Measurements from ENCODE around the gene PRPF19.

PRPF19 gene

DNA sequence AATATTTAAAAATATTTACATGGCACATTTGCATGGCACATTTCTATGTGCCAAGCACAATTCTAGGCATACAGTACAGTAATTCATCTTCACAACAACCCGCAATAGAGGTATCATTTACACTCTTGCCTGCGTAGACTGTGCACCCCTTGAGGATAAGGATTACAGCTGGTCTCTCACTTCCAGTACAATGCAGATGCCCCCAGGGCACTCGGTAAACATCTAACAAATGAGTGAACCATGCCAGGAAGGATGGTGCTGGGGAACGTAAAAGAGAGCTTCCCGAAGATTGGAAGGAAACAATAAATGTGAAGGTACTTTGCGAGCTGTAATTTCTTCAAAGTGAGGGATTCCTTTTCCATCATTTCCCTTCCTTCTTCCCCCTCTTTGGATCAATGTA, 1.3 kb downstream of the PRPF19 start:
- no peak for DNase-seq (ENCODE audit: low read depth)

DNA sequence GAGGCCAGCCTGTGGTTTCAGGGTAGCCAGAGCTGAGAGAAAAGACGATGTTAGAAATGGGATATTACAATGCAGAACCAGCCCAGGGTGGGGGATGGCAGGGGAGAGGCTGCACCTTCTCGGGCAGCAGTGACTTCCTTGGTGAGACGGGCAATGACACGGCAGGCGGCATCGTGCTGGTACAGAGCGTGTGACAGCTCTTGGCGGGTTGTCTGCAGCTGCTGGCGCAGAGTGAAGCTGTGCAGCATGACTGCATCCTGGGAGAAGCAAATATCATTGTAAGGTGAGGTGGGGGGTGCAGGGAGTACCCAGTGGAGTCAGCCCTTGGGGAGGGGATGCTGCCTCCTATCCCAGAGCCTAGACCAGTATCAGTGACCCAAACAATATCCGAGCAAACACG, 3.8 kb downstream of the PRPF19 start:
- DNase-seq (ENCODE audit: low read depth) = no peak

DNA sequence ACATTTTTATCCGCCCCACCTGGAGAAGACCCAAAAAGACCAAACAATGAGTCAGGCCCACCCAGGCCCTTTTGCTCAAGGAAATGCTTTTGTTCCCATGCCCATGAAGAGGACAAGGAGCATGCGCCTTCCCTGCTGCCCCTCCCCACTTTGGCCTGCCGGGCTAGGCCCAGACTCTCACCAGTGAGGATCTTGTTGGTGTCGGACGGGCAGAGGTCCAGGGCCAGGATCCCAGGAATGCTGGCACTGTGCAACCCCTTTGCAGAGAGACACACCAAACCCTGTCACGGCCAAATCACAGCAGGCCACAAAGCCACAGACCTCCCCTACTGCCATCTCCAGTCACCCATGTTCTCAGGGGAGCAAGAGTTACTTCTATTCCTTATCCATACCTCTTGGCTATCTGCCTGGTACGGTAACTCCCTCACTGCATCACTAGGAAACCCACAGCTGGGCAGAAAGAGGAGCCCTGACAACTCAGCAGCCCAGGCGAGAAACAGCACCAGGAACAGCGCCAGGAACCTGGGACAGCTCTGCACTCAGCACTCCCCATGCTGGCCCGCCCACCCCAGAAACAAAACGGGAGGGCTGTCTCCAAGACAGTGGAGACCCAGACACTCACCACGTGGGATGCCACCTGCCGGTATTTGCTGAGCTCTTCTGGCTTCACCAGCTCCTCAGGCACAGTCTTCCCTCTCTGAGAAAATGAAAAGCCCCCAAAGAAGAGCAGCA, 5.5 kb downstream of the PRPF19 start:
- no peak for DNase-seq (ENCODE audit: low read depth)

DNA sequence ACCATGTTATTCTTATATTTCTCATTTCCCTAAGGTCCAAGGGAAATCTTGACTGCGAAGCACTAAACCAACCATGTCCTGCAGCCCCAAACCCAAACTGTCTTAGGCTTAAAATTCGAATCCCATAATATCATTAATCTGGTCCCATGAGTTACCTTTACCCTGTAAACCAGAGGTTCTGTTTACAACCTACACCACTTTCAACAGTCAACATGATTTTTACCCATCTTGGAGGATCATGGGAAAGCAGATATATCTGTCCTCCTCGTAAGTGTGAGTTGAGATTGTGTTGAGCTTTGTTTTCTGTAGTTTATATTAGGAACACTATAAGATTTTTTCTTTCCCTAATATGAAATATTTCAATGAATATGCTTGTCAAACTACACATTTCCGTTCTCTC, 6.4 kb downstream of the PRPF19 start:
- no peak for DNase-seq (ENCODE audit: low read depth)

DNA sequence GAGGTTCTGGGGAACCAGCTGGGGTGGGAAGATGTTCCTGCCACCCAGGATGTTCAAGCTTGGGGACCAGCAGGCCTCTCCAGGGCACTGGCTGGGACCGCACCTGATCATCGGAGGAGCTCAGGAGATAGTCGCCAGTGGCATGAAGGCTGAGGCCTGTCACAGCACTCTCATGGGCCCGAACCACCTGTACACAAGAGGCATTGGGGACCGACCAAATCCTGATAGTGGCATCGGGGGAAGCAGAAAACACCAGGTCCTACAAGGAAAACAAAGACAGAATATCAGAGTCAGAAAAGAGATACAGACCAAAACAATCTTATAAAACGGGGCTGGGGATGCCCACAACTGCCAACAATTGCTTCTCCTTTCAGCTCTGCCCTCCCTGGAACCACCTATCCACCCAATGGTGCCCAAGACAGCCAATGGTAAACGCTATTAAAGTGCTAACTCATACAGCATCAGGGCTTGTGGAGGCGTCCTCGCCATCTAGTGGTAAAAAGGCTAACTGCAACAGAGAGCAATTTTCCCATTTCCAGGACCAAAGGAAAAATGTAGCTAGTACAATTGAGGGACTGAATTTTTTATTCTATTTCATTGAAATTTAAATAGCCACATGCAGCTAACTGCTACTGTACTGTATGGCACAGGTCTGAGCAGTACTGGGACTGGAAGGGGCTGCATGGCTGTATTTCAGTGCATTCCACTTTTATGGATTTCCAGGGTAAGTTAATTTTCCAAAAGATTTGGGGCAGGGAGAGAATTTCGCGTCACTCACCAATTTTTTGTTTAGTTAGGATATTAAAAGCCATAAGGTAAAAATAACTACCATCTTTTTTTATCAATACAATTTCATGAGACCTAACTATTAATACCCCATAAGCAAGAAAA, 7.1 kb downstream of the PRPF19 start:
- no peak for DNase-seq (ENCODE audit: low read depth)

DNA sequence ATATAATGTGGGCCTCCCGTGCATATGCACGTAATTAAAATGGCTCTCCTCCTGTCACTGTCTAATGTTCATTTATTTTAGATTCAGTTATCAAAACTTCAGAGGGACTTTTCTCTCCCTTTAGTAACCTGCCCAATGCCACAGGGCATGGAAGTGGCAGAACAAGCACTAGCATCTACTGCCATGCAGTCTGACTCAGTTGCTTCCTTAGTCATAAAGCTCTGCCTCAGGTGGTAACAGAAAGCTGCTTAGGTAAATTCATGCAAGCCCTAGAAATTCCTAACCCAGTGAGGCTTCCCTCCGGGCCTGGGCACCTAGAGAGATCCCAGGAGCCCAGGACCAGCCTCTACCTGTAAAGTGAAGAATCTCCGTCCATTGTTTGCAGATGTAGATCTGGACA, 8.9 kb downstream of the PRPF19 start:
- no peak for DNase-seq (ENCODE audit: low read depth)

DNA sequence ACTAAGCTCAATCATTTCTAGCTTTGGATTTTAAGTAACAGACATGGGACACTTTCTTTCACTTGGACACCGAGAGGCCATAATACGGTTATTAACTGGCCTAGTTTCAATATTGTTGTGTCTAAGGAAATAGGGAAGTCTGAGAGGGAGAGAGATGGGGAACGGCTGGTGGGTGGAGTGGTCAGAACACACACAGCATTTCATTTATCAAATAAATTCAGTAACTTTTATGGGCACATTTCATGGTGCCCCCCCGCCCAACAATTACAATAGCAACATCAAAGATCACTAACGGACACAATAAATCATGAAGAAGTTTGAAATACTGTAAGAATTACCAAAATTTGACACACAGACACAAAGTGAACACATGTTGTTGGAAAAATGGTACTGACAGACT, 10.7 kb downstream of the PRPF19 start:
- no peak for DNase-seq (ENCODE audit: low read depth)

DNA sequence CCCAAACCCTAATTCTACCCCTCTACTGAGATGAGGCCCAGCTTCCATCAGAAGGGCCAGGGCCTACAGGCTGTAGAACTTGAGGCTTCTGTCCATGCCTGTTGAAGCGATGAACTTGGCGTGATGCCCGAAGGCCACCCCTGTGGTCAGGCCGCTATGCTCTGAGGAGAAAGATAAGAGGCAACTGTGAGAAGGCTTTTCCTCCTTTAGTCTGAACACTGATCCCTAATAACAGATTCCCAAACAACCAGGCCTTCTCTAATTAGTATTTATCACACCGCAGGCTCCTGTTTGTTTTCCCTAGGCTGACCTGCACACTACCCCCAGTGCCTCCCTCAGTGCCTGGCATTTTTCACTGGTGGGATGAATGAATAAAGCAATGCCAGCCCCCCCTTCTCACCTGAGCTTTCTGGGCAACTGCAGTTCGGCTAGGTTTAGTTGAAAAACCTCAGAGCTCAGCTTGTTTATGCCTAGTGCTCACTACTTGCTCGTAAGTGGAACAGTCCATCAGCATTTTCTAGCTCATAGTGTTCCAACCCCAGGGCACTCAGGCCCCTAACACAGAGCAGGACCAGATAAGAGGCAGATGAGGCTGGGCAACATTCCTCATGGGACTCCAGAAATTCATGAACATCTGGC, 15.2 kb downstream of the PRPF19 start:
- DNase-seq (ENCODE audit: low read depth) = no peak

DNA sequence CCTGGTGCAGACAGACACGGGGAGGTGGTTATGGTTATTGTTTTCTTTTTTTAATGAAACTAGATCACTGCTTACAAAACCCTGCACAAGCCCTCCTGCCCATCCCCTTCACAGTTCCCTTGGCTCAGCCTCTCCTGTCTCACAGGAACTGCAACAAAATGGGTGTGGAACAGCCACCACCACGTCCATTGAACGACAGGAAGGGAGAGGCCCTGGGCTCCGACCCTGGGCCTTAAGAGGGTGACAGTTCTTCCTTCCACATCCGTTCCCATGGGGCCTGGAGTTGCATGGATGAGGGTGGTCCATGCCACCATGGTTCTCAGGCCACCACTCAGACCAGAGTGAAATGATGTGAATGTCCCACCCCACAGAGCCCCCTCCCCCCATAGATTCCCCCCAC, 15.7 kb downstream of the PRPF19 start:
- no peak for DNase-seq (ENCODE audit: low read depth)

DNA sequence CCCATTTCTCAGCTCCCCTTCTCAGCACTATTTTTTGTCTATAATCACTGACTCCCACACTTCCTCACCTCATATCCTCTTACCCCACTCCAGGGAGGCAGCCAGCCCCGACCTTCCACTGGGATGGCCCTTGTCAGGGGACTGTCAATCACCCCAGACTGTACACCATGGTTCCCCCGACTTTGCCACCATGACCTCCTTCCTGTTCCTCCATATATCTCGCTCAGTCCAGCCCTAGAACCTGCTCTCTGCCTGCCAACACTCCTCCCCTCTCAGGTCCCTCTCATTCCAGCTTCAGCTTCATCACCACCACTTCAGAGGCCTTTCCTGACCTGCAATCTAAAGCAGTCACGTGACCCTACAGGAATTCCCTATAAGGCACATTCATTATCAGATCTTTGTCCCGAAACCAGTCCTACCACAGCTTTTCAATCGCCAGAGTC, 16.5 kb downstream of the PRPF19 start:
- DNase-seq (ENCODE audit: low read depth) = no peak

DNA sequence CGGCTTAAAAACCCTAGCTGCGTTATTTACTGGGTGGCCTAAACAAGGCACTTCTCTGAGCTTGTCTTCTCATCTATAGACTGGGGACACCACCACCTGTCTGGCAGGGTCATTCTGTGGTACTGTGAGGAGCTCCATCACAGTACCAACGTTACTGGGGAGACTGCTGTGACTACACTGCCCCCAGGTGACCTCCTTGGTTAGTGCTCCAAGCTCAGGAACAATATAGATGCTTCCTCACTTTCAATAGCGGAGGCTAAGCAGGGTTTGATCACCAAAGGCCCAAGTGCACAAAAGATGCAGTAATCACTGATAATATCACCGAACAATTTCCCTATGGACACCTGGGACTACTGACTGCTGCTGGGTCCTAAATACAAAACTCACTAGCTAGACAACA, 18.8 kb downstream of the PRPF19 start:
- no peak for DNase-seq (ENCODE audit: low read depth)

DNA sequence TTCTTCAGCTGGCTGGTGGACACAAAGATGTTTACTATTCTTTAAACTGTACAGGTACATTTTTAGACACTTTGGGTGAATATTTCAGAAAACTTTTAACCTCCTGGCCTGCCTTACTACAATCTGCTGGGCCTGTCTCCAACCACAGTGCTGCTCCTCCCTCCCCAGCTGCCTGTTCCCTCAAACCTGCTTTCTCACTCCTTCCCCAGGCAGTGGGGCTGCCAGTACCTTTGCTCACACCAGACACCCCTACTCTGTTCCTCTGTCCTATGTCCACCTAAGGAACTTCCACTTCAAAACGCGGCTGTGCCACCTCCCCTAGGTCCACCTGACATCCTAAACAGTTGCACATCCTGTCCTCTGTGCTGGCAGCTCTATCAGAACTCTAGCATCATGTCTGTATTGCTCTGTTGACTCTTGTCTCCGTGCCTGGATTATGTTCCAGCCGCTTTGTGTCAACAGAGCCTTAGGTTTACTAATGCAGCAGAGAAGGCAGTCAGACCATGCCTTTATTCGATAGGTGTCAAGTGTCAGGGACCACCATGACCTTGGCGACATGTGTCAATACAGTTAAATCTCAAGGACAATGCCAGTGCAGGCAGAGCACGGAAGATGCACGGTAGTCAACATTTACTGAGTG, 25.6 kb downstream of the PRPF19 start:
- DNase-seq (ENCODE audit: low read depth) = no peak

DNA sequence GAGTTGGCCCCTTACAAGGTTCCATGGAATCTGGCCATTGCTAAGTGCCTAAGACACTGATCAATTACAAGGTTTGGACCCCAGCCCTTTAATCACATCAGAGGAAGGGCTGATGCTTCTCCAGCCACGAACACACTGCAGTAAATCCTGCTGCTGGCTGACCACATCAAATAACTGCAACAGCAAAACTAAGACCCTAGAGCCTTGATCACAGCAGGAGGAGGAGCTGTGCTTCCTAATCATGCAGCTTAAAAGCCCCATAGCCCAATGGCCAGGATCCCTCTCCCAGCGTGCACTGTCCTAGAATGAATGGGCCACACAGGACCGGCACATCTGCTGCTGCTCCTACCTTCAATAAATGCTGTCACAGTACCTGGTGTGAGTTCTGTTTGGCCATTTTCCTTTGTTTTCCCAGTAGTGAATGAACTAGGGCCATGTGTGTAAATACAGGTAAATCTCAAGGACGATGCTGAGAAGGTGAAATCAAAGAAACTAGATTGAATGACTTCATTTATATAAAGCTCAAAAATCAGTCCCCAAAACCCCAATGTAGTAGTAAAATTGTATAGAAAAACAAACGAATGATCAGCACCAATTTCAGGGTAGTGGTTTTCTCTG, 26.3 kb downstream of the PRPF19 start:
- DNase-seq (ENCODE audit: low read depth) = no peak

DNA sequence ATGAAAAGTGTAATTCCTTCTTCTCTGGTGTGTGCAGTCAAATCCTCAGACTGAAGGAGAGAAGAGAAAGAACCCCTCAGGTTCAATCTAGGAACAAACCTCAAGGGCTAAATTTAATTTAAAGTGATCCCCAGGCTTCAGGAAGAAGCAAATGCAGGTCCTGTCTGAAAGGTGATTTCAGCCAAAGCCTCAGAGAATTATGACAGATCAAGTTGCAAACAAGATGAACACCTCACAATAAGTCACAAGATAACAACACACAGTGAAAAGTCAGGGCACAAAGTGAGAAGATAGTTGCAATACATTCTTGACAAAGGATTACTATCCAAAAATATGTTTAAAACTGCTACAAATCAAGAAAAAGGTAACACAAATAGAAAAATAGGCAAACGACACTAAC, 27.3 kb downstream of the PRPF19 start:
- DNase-seq (ENCODE audit: low read depth) = no peak

DNA sequence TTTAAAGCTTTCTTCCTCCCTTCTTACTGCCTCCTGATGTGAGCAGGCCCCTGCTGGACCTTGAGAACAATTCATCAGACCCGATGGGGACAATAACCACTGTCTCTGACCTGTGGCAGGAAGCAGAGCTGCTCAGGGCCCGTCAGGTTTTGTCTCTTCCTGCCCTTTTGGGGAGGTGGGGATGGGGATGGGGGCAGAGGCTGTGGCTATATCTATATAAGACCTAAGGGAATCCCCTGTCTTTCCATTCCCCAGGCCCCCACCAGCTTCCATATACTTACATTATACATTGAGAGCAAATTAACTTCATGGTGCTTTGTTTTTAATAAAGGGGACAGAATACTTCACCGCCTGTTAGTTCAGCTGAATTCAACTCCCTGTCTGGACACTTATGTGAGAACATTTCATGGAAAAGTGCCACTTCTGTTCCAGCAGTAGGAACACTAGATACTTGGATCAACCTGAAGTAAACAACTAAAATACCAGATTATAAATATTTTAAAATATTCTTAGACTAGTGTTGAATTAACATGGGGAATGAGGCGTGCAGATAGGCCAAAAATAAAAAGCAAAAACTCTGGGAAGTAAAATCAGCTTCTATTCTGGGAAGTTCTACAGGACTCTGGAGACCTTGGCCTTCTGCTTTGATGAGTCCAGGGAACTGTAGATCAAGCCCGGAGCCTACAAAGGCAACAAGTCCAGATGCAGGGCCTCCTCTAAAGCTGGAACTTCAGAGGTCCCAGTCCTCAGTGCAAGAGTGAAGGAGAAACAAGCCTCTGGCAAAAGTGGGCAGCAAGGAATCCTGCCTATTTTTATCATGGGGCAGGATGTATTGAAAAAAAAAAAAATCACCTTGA, 27.9 kb downstream of the PRPF19 start:
- no peak for DNase-seq (ENCODE audit: low read depth)

DNA sequence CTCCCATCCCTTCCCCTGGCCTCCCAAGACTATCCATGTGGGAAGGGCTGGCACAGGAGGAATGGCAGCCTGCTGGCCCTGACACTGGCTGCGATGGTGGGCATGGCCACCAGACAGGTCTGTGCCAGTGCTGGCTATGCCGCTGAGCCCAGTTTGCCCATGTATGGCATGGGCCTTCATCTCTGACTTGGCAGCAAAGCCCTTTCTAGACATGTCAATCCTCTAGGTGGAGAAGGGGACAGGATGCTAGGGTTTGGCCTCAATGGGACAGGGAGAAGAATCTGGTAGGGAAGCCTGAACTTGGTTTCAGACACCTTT, 30.3 kb downstream of the PRPF19 start:
- no peak for DNase-seq (ENCODE audit: low read depth)

DNA sequence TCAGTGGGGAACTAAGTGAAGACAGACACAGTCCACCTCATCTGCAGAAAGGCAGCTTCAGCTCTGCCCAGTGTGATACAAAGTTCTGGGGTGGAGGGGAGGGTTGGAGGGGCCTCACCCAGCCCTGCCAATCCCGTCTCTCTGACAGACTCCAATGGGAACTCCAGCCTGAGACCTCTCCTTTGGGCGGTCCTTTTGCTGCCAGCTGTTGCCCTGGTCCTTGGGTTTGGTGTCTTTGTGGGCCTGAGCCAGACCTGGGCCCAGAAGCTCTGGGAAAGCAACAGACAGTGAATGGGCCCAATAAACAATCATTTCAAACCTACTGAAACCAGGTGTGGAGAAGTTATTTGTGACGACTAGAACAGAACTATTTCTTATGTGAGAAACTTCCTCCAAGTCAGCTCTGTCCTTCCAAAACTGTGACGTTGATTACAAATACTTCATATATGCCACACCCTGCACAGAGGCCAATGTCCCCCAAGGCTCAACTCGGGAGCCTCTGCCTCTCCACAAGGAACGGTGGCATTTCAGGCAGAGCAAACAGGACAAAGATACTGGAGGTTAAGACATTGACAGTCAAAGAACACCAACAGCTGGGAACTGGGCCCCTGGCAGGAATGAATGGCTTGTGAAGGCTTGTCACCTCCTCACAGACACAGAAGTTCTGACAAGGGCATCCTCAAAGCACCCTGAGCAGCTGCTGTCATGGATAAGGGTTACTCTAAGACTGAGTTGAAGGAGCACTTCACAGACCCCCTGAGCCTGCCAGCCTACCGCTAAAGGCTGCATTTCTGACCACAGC, 30.8 kb downstream of the PRPF19 start:
- DNase-seq (ENCODE audit: low read depth) = no peak

DNA sequence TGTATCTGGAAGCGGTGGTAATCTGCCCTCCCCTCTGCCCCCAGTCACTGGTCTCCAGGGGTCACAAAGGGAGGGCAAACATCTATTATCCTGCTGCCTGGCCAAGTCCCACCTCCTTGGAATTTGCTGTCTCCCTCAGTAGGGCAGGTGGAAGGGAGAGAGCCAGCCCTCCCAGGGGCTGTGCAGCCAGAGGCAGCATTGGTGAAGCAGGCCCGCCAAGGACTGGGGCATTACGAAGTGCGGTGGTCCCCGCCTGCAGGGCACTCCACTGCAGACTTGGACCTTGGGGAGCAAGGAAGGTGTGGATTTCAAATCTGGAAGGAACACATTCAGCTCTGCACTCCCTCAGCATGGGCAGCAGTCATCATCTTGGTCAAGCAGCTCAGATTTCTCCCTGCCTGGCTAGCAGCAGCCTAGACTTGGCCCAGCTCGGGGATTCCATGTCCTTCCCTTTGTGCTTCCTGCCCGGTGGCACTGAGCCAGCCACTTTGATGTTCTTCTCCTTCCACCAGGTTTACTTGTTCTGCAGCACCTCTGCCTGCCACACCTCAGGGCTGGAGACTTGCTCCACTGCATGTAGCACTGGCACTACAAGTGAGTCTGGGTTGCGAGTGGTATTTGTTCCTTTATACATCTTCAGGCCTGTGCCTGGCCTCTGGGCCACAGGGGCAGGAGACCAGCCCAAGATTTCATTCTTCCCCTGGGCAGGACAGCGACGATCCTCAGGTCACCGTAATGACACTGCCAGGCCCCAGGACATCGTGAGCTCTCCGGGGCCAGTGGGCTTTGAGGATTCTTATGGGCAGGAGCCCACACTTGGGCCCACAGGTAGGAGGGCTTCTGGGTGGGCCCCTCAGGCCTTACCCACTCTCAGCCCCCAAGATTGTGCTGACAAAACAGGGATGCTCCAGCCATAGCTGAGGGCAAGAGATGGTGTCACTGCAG, 31.7 kb downstream of the PRPF19 start:
- no peak for DNase-seq (ENCODE audit: low read depth)

DNA sequence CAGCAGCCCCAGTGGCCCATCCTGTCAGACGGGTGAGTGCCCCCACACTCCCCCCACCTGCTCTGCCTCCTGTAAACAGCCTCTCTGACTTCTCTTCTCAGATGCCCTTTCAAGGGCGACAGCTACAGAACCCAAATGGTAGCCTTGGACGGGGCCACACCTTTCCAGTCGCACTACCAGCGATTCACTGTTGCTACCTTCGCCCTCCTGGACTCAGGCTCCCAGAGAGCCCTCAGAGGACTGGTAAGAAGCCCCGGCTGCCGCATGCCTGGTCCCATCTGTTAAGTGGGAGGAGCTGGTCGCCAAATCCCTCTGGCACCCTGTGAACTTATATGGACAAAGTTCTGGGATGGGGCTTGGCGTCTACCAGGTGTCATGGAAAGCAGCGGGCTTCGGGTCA, 32.9 kb downstream of the PRPF19 start:
- no peak for DNase-seq (ENCODE audit: low read depth)

Measured in stimulated activated CD8-positive, alpha-beta memory T cell treated with anti-CD3 and anti-CD28 coated beads, Interleukin-12 subunit alpha, Interleukin-12 subunit beta, amount 100 ng/mL, for 4 hours (primary cell).